ENCODE data around the gene GABPB2.

DNA sequence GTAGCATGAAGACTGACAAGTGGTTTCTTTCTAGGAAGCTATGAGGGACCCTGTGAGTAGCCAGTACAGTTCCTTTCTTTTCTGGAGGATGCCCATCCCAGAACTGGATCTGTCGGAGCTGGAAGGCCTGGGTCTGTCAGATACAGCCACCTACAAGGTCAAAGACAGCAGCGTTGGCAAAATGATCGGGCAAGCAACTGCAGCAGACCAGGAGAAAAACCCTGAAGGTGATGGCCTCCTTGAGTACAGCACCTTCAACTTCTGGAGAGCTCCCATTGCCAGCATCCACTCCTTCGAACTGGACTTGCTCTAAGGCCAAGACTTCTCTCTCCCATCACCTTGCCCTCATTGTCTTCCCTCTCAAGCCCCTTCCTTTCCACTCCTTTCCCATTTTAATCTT lies 3.4 kb upstream of the GABPB2 start:
- TF ChIP-seq, protein P1, sequence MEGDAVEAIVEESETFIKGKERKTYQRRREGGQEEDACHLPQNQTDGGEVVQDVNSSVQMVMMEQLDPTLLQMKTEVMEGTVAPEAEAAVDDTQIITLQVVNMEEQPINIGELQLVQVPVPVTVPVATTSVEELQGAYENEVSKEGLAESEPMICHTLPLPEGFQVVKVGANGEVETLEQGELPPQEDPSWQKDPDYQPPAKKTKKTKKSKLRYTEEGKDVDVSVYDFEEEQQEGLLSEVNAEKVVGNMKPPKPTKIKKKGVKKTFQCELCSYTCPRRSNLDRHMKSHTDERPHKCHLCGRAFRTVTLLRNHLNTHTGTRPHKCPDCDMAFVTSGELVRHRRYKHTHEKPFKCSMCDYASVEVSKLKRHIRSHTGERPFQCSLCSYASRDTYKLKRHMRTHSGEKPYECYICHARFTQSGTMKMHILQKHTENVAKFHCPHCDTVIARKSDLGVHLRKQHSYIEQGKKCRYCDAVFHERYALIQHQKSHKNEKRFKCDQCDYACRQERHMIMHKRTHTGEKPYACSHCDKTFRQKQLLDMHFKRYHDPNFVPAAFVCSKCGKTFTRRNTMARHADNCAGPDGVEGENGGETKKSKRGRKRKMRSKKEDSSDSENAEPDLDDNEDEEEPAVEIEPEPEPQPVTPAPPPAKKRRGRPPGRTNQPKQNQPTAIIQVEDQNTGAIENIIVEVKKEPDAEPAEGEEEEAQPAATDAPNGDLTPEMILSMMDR (IDR thresholded peaks at IDR 0.05): no peak
- TF ChIP-seq CEBPB (IDR thresholded peaks at IDR 0.05): no peak

Data from A549 (cell line).